Measurements from ENCODE around the gene CHST11. TPM values are rescaled to one million over a fixed set of nuclear protein-coding genes. Genes with fewer than 3 reads are reported as not detected.

The CHST11 gene
- total RNA-seq, 1 donor, result 8.2 TPM

DNA sequence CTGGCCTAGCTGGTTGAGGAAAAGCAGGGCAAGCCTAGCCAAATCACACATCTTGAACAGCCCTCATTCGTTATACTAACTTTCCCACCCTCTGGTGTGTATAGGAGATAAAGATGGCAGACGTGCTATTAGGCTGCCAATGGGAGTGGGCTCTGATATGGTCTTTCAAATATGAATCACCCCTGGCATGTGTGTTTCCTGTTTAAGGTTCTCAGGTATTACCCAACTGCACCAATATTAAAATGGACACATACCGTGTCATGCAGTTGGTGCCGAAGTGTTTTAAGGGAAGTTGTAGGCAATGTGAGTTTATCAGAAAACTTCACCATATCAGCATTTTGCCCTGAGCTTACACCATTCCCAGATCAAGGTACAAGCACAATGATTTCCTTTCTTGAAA lies 33.4 kb downstream of the CHST11 start:
- TF ChIP-seq, protein P1, sequence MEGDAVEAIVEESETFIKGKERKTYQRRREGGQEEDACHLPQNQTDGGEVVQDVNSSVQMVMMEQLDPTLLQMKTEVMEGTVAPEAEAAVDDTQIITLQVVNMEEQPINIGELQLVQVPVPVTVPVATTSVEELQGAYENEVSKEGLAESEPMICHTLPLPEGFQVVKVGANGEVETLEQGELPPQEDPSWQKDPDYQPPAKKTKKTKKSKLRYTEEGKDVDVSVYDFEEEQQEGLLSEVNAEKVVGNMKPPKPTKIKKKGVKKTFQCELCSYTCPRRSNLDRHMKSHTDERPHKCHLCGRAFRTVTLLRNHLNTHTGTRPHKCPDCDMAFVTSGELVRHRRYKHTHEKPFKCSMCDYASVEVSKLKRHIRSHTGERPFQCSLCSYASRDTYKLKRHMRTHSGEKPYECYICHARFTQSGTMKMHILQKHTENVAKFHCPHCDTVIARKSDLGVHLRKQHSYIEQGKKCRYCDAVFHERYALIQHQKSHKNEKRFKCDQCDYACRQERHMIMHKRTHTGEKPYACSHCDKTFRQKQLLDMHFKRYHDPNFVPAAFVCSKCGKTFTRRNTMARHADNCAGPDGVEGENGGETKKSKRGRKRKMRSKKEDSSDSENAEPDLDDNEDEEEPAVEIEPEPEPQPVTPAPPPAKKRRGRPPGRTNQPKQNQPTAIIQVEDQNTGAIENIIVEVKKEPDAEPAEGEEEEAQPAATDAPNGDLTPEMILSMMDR (IDR thresholded peaks at IDR 0.05; ENCODE audit: insufficient read depth, low read depth, low read length), result no peak
- no peak for DNase-seq (ENCODE audit: low read depth)
- no peak overlapping the region for H3K4me3 ChIP-seq (ENCODE audit: low read depth, low read length)

DNA sequence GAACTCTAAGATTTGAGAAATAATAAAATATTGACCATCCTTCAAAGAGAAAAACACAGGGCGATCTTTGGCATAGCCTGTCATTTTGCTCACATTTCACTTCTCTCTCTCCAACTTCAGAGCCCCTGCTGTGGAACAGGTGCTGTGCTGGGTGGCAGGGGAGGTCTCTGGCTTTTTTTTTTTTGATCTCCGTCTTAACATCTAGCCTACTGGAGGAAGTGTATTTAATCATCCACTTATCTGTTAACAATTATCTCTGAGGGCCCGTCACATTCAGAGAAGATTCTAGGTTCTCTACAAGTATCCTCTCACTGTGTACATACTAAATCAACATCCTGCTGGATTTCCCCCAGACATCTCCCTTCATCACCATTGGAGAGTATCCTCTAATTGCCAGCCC lies 34.1 kb downstream of the CHST11 start:
- no peak overlapping the region for H3K4me3 ChIP-seq (ENCODE audit: low read depth, low read length)
- DNase-seq (ENCODE audit: low read depth), result no peak
- TF ChIP-seq, protein P1 (IDR thresholded peaks at IDR 0.05; ENCODE audit: insufficient read depth, low read depth, low read length), result no peak

DNA sequence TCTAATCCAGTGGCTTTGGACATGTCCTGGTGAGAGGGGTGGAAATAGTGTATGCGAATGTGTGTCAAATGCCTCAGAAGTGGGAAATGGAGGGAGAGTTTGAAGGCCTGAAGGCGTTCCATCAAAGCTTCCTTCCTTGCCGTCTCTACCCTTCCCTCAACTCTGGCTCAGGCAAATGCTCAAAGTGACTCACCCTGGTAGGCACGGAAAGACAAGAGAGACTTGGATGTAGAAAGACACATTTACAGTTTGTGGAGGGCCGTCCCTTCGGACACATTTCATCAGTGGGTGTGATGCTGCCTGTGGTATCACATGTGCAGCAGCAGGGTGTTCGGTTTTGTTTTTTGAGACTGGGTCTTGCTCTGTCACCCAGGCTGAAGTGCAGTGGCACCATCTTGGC lies 36.7 kb downstream of the CHST11 start:
- H3K4me3 ChIP-seq (ENCODE audit: low read depth, low read length), result no peak overlapping the region
- TF ChIP-seq, protein P1 (IDR thresholded peaks at IDR 0.05; ENCODE audit: insufficient read depth, low read depth, low read length), result no peak
- DNase-seq (ENCODE audit: low read depth), result no peak

- TF ChIP-seq, protein P1 (IDR thresholded peaks at IDR 0.05; ENCODE audit: insufficient read depth, low read depth, low read length), result no peak
- peak; percentile 60 for DNase-seq (ENCODE audit: low read depth)
- no peak overlapping the region for H3K4me3 ChIP-seq (ENCODE audit: low read depth, low read length)
Observed at GRCh38 chr12:104494137-104494792, 37.5 kb downstream of the CHST11 start.

GRCh38 chr12:104494793-104495158 lies 38.0 kb downstream of the CHST11 start:
- peak overlapping the region; percentile 1 for H3K4me3 ChIP-seq (ENCODE audit: low read depth, low read length)
- peak; percentile 78 for DNase-seq (ENCODE audit: low read depth)
- TF ChIP-seq, protein P1 (IDR thresholded peaks at IDR 0.05; ENCODE audit: insufficient read depth, low read depth, low read length), result no peak

GRCh38 chr12:104495786-104496185 lies 39.0 kb downstream of the CHST11 start:
- TF ChIP-seq, protein P1 (IDR thresholded peaks at IDR 0.05; ENCODE audit: insufficient read depth, low read depth, low read length), result no peak
- peak; percentile 33 for DNase-seq (ENCODE audit: low read depth)
- H3K4me3 ChIP-seq (ENCODE audit: low read depth, low read length), result no peak overlapping the region

DNA sequence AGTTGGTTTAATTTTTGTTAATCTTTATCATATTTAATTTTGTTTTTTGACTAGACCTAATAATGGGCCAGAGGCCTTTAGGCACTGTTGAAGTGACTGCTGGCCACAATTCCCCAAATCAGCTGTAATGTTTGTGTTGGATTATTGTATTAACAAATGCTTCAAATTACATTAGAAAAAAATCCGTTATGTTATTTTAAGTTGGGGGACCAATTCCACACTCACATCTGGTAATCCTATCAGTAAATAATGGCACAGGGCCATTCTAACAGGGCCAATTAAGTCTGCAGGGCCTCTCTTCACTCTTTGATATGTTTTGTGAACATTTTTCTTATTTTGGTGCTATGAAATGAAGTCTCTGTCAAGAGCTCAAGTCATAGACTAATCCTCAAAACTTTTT lies 39.6 kb downstream of the CHST11 start:
- no peak overlapping the region for H3K4me3 ChIP-seq (ENCODE audit: low read depth, low read length)
- peak; percentile 28 for DNase-seq (ENCODE audit: low read depth)
- TF ChIP-seq, protein P1 (IDR thresholded peaks at IDR 0.05; ENCODE audit: insufficient read depth, low read depth, low read length), result no peak

Measured in fibroblast of villous mesenchyme (primary cell).